22Rv1 (cell line): ENCODE data around the gene KDM3B.

Experiments
- H3K27ac ChIP-seq: fragments of 450-650 bp; 2 replicates; pipeline ENCODE4 v1.5.1; 2017
- ZFX ChIP-seq: fragments of 450-650 bp; IDR thresholded peaks from 2 replicates; pipeline ENCODE4 v1.6.1; 2017; ENCODE audit warnings: antibody characterized with exemption, borderline replicate concordance
- TF ChIP-seq, protein P1 (sequence below): fragments of 450-650 bp; IDR thresholded peaks from 2 replicates; pipeline ENCODE4 v1.5.1; 2017; ENCODE audit warnings: mild to moderate bottlenecking

Gene KDM3B

DNA sequence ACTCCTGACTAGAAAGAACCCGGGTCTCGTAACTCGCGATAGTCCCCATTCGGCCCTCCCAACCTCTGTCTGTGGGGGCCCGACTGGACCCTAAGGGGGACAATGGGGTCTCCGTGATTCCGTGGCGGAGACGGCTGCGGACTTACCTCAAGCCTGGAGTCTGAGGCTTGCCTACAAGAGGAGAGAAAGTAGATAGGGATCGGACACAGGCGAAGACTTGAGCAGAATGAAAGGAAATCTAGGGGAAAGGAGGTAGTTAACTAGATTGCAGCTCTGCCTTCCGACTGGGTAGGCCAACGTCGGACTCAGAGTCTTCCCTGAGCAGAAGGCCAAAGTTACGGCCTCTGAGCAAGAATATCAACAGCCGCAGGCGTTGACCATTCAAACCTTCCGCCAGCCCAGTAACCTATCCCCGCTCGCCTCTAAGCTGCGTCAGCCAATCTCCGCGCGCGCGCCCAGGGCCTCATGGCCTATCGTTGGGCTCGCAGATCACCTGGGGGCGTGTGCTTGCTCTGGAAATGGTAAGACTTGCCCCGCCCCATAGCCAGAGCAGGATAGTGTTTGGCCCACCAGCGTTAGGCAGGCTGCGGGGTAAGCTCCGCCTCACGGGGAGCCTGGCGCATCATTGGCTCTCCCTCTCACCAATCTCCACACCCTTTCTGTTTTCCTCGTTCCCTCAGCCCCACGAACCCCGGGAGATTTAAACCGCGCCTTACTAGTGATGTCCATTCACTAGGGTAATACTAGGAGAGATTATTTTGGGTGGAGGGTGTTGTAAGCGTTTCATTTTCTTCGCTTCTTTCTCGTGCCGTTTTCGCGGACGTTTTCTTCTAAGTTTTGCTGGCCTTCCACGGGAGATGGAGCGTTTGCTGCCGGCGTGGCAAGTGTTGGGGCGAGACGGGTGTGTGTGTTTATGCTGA lies 20.8 kb upstream of the KDM3B start, which contains the start of gene CDC25C:
TSS of gene CDC25C (minus strand) at position 356 of the 920 bp plus-strand sequence. CDS start 624 bp downstream, outside the sequence.
- TF ChIP-seq ZFX, result no peak
- TF ChIP-seq, protein P1, sequence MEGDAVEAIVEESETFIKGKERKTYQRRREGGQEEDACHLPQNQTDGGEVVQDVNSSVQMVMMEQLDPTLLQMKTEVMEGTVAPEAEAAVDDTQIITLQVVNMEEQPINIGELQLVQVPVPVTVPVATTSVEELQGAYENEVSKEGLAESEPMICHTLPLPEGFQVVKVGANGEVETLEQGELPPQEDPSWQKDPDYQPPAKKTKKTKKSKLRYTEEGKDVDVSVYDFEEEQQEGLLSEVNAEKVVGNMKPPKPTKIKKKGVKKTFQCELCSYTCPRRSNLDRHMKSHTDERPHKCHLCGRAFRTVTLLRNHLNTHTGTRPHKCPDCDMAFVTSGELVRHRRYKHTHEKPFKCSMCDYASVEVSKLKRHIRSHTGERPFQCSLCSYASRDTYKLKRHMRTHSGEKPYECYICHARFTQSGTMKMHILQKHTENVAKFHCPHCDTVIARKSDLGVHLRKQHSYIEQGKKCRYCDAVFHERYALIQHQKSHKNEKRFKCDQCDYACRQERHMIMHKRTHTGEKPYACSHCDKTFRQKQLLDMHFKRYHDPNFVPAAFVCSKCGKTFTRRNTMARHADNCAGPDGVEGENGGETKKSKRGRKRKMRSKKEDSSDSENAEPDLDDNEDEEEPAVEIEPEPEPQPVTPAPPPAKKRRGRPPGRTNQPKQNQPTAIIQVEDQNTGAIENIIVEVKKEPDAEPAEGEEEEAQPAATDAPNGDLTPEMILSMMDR, result no peak
- H3K27ac ChIP-seq, result peak within 1 kb of the TSS; percentile 81

DNA sequence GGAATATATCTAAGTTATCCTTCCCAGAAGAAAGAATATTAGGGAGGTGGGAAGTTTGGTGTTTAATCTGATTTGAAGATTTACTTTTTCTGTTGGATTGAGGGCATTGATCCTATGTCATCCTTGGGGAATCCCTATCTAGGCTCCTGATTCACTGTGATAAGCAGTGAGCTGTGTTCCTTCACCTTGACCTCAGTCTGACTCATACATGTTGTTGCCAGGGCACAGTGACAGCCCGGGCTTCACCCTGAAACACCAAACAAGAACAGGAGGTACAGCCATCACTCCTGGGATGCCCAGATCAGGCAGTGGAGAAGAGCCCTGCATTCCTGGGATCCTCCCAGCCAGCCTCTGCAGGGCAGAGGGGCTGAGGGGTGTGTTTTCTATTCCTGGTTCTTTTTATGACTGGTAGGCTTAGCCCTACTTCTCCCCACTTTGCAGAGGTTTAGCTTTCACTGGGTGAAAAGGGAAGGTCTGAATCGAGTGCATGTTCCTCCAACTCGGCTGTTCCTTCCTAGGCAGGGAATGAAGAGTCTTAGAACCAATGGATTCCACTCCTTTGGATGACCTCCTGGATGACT lies 17.5 kb upstream of the KDM3B start:
- no peak overlapping the region for H3K27ac ChIP-seq
- no peak for TF ChIP-seq ZFX
- TF ChIP-seq, protein P1, result no peak

DNA sequence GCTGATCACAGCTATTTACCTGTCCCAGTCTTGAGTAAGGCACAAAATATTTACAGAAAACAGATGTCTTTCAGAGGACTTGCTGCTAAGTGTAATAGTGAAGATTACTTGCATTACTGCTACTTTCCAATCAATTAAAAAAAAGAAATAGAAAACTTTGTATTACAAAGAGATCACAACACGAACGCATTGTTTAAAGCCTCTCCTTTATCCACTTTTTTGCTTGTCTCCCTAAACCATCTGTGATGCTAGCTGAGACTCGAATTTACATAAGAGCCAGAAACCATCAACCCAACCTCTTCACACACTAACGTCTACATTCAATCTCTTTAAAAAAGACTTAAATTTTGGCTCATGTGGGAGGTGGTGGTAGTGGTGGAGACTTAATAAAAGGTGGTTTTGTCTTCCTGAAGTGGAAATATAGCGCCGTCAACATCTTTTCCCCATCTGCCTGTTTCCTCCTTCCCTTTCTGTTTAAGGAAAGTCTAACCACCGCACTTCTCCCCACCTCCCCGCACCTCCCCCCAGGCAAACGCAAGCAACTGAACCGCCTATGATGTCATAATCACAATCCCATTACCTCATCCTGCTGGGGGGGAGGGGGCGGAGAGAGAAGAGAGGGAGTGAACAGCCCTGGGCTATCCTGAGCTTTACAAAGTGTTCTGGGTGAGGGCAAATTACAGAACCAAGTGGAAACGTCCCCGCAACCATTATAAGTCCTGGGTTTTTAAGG lies 15.4 kb upstream of the KDM3B start:
- H3K27ac ChIP-seq, result peak overlapping the region; percentile 81
- TF ChIP-seq ZFX, result no peak
- TF ChIP-seq, protein P1, result no peak

DNA sequence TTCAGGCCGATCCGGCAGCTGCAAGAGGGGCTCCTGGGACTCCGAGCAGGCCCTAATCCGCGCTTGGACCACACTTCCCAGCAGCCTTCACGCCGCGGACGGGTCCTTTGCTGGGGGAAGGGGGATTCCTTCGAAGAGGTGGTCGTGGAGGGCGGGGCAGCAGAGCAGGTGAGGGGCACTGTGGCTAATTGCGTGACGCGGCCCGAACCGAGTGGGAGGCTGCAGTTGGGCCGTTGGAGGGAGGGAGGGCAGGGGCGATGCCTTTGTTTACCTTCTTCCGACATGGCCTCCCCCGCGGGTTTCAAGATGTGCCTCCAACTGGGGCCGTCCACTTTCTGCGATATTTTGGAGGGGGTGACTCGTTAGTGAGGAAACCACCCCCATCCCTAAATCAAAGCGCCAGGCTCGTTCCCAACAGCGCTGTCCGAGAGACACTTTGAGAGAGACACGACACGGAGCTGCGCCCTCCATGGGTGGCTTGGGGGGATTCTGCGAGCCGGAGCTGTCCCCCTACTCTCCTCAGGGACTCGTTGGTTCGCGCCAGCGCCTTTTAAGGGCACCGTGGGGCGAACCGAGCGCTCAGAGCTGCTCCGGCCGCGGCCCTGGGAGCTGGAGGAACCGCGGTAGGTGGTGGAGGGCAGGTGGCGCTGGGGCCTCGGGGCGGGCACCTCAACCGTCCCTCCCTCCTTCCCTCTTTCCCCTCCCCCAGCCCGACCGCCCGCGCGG lies 14.6 kb upstream of the KDM3B start, which contains the start of gene FAM53C:
TSS of gene FAM53C (plus strand) at position 582 of the 726 bp plus-strand sequence. CDS start 3,070 bp downstream, outside the sequence.
- TF ChIP-seq, protein P1, result no peak
- TF ChIP-seq ZFX, result no peak
- H3K27ac ChIP-seq, result peak within 1 kb of the TSS; percentile 81

DNA sequence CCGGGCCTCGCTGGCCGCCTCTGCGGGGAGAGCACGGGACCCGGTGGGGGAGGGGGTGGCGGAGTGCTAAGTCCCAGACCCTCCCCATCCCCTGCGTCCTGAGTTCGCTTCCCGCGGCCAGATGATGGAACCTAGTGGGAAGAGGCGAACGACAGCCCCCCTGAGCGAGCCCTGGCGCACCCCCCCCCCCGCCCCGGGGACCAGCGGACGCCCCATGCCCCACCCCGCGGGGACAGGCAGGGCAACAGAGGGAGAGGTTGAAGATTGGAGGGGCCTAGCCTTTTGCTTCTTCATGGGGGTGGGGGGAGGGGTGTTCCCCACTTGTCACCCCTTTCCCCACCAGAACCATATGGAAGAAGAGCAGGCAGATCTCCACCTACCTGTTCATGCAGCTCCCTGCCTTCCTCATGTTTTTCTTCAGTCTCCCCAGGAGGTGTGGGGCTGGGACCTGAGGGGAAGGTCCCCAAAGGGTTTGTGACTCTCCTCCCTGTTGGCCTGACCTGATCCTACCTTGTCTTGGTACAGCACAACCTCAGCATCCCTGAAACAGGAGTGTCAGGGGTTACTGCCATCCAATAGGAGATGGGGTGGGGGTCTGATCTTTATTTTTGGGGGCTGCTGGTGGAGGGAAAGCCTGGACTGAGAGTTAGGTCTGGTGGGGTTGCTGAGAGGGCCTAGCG lies 13.9 kb upstream of the KDM3B start:
- peak overlapping the region; percentile 81 for H3K27ac ChIP-seq
- TF ChIP-seq, protein P1, result no peak
- TF ChIP-seq ZFX, result no peak

DNA sequence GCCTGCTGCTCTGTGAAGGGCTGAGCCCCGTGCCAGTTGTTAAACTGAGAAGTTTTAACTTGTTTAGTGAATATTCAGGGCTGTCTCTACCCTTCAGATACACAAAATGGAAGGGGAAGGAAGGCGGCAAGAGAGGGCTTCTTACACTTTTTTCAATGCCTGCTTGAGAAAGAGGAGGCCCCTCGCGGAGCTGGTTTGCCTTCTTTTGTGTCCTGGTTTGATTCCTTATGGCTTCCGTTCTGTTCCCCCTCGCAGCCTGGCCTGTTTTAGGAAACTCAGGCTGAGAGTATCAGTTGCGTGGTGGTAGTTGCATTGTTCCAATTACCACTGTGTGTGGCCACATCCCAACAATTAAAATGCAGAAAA lies 13.4 kb upstream of the KDM3B start:
- peak overlapping the region; percentile 81 for H3K27ac ChIP-seq
- TF ChIP-seq, protein P1, result no peak
- no peak for TF ChIP-seq ZFX
